ENCODE measurements around the gene EI24.

- no peak for TF ChIP-seq POLR2A (IDR thresholded peaks at IDR 0.05; ENCODE audit: low read length)
- no peak for TF ChIP-seq GATA1 (IDR thresholded peaks at IDR 0.05; ENCODE audit: low read depth, low read length)
Observed at GRCh38 chr11:125564357-125564756, 4.9 kb upstream of the EI24 start.

Data from erythroblast (primary cell).